HepG2 (cell line): ENCODE measurements around the gene ALDH3A2. TPM values are rescaled to one million over a fixed set of nuclear protein-coding genes. Genes with fewer than 3 reads are reported as not detected.
A peak's percentile ranks its signal among the peaks of the same experiment; 100 is the strongest.

Experiments
- ATM ChIP-seq: fragments of 450-650 bp; IDR thresholded peaks from 2 replicates; pipeline ENCODE4 v1.7.1; 2017; ENCODE audit warnings: mild to moderate bottlenecking, borderline replicate concordance
- BCLAF1 ChIP-seq: fragments of 450-650 bp; IDR thresholded peaks from 2 replicates; pipeline ENCODE4 v1.6.1; 2017; ENCODE audit warnings: mild to moderate bottlenecking
- FLYWCH1 ChIP-seq: sonication (generic); formaldehyde crosslinking; IDR thresholded peaks from 2 replicates; pipeline ENCODE4 v1.8.1; 2023; ENCODE audit warnings: mild to moderate bottlenecking, missing genetic modification reagents
- GABPA ChIP-seq, 2 experiments: IDR thresholded peaks; 2 replicates each; pipeline ENCODE4 v1.6.1; 2011 to 2016; ENCODE audit warnings: low read depth in 2 of 2, low read length in 1 of 2, missing biosample characterization in 1 of 2, missing genetic modification characterization in 1 of 2
- HMGA1 ChIP-seq: sonication (generic); formaldehyde crosslinking; conservative IDR thresholded peaks from 2 replicates; pipeline ENCODE4 v1.4.0; 2020; ENCODE audit warnings: missing genetic modification reagents
- HNRNPL ChIP-seq: fragments of 200-400 bp; formaldehyde crosslinking; IDR thresholded peaks from 2 replicates; pipeline ENCODE4 v1.6.1; 2017; ENCODE audit warnings: mild to moderate bottlenecking, low read depth, low read length
- NFE2L1 ChIP-seq: sonication (generic); formaldehyde crosslinking; IDR thresholded peaks from 2 replicates; pipeline ENCODE4 v1.4.0; 2020; ENCODE audit warnings: missing genetic modification reagents, mild to moderate bottlenecking, borderline replicate concordance
- NR2F2 ChIP-seq: IDR thresholded peaks from 2 replicates; pipeline ENCODE4 v1.6.1; 2012; ENCODE audit warnings: low read depth, inconsistent platforms, borderline replicate concordance
- ZFP36L2 ChIP-seq: sonication (generic); formaldehyde crosslinking; IDR thresholded peaks from 2 replicates; pipeline ENCODE4 v1.4.0; 2020; ENCODE audit warnings: missing genetic modification reagents
- ZNF10 ChIP-seq: sonication (generic); formaldehyde crosslinking; IDR thresholded peaks from 2 replicates; pipeline ENCODE4 v1.4.0; 2020; ENCODE audit warnings: mild to moderate bottlenecking, low read depth, missing genetic modification reagents, borderline replicate concordance
- ZNF205 ChIP-seq: IDR thresholded peaks from 2 replicates; pipeline ENCODE4 v1.6.1; 2018; ENCODE audit warnings: missing biosample characterization, missing genetic modification reagents
- ZNF224 ChIP-seq: sonication (generic); formaldehyde crosslinking; IDR thresholded peaks from 2 replicates; pipeline ENCODE4 v1.5.0; 2020; ENCODE audit warnings: mild to moderate bottlenecking, missing genetic modification reagents
- ZNF501 ChIP-seq: sonication (generic); formaldehyde crosslinking; IDR thresholded peaks from 2 replicates; pipeline ENCODE4 v1.5.1; 2020; ENCODE audit warnings: mild to moderate bottlenecking, moderate library complexity, missing genetic modification reagents
- ZNF644 ChIP-seq: IDR thresholded peaks from 2 replicates; pipeline ENCODE4 v1.6.1; 2016; ENCODE audit warnings: low read depth
- ZNF674 ChIP-seq: sonication (generic); formaldehyde crosslinking; IDR thresholded peaks from 2 replicates; pipeline ENCODE4 v1.5.0; 2020; ENCODE audit warnings: low read depth, mild to moderate bottlenecking, missing genetic modification reagents
- ZNF747 ChIP-seq: sonication (generic); formaldehyde crosslinking; IDR thresholded peaks from 2 replicates; pipeline ENCODE4 v1.8.1; 2023; ENCODE audit warnings: missing genetic modification reagents, mild to moderate bottlenecking, borderline replicate concordance
- polyA plus RNA-seq, 8 experiments: library from polyadenylated mRNA; depleted of rRNA in 3 of 8; stranded (reverse) in 7 of 8; unstranded in 1 of 8; fragments of >200 nt; fragmentation: Illumina TruSeq in 4 of 8; extraction: Trizol in 4 of 8; gene quantifications; 2 replicates each; pipeline versions ENCODE4 v1.2.1 to v1.2.3, GENCODE V29; 2011 to 2016; ENCODE audit warnings: low read depth in 4 of 8, missing spikeins in 1 of 8, mixed read lengths in 1 of 8; ENCODE audit not compliant: insufficient read depth in 1 of 8
- total RNA-seq, 5 experiments: library from RNA; depleted of rRNA; stranded (reverse); fragments of >200 nt; fragmentation: Illumina TruSeq; extraction: Trizol; gene quantifications; 2 replicates each; pipeline ENCODE4 v1.2.3, GENCODE V29; 2016; ENCODE audit warnings: low read depth in 1 of 5
- TF ChIP-seq, protein P1 (sequence below): sonication (generic); formaldehyde crosslinking; IDR thresholded peaks from 2 replicates; pipeline ENCODE4 v1.5.0; 2020; ENCODE audit warnings: mild to moderate bottlenecking, low read depth, missing genetic modification reagents, borderline replicate concordance
- TF ChIP-seq, protein P2 (sequence below): sonication (generic); formaldehyde crosslinking; IDR thresholded peaks from 2 replicates; pipeline ENCODE4 v1.4.0; 2020; ENCODE audit warnings: missing genetic modification reagents
- TF ChIP-seq, protein P3 (sequence below): sonication (generic); formaldehyde crosslinking; conservative IDR thresholded peaks from 2 replicates; pipeline ENCODE4 v1.4.0; 2020; ENCODE audit warnings: missing genetic modification reagents
- TF ChIP-seq, protein P4 (sequence below): sonication (generic); formaldehyde crosslinking; IDR thresholded peaks from 2 replicates; pipeline ENCODE4 v1.5.1; 2020; ENCODE audit warnings: mild to moderate bottlenecking, missing genetic modification reagents, borderline replicate concordance

The ALDH3A2 gene
- total and polyA plus RNA-seq, 2 of the 13 experiments (the other 11 are each of a cell fraction or from before 2014, with no cell fraction given), result 80.8 to 180 TPM

GRCh38 chr17:19648475-19649273 lies at the start of gene ALDH3A2 (continued):
- TF ChIP-seq HNRNPL (no peak; the same call in 1 of the 2 replicates), ZNF747 (CRISPR knock-in tag) (peak; percentile 93; the same call in 1 of the 2 replicates), NR2F2 (peak; percentile 88; the same call in 1 of the 2 replicates), ZNF501 (CRISPR knock-in tag) (peak; percentile 96), ZNF644 (no peak), ZNF674 (CRISPR knock-in tag) (no peak; the same call in 1 of the 2 replicates), ZNF224 (peak; percentile 92), ZFP36L2 (CRISPR knock-in tag) (peak; percentile 14; the same call in 1 of the 2 replicates), NFE2L1 (CRISPR knock-in tag) (no peak), ZNF10 (CRISPR knock-in tag) (no peak), GABPA (IDR thresholded peaks at IDR 0.05; ENCODE audit: low read depth, low read length) (no peak), GABPA (CRISPR knock-in tag; IDR thresholded peaks at IDR 0.05; ENCODE audit: low read depth) (no peak; the same call in 1 of the 2 replicates), ZNF205 (CRISPR knock-in tag) (0 out of 2 replicates have a peak, but pooled peaks have one; percentile 79), BCLAF1 (no peak), HMGA1 (CRISPR knock-in tag) (no peak), ATM (no peak), FLYWCH1 (CRISPR knock-in tag) (no peak)
- TF ChIP-seq, protein P1, sequence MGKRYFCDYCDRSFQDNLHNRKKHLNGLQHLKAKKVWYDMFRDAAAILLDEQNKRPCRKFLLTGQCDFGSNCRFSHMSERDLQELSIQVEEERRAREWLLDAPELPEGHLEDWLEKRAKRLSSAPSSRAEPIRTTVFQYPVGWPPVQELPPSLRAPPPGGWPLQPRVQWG (CRISPR knock-in tag), result no peak
- TF ChIP-seq, protein P2, sequence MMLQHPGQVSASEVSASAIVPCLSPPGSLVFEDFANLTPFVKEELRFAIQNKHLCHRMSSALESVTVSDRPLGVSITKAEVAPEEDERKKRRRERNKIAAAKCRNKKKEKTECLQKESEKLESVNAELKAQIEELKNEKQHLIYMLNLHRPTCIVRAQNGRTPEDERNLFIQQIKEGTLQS, result peak; percentile 63
- TF ChIP-seq, protein P3, sequence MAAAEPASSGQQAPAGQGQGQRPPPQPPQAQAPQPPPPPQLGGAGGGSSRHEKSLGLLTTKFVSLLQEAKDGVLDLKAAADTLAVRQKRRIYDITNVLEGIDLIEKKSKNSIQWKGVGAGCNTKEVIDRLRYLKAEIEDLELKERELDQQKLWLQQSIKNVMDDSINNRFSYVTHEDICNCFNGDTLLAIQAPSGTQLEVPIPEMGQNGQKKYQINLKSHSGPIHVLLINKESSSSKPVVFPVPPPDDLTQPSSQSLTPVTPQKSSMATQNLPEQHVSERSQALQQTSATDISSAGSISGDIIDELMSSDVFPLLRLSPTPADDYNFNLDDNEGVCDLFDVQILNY (CRISPR knock-in tag), result peak; percentile 86
- TF ChIP-seq, protein P4, sequence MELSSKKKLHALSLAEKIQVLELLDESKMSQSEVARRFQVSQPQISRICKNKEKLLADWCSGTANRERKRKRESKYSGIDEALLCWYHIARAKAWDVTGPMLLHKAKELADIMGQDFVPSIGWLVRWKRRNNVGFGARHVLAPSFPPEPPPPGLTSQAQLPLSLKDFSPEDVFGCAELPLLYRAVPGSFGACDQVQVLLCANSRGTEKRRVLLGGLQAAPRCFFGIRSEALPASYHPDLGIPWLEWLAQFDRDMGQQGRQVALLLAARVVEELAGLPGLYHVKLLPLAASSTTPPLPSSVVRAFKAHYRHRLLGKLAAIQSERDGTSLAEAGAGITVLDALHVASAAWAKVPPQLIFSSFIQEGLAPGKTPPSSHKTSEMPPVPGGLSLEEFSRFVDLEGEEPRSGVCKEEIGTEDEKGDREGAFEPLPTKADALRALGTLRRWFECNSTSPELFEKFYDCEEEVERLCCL, result 0 out of 2 replicates have a peak, but pooled peaks have one; percentile 31
